Lower leg skin (tissue), 3 donors: ENCODE measurements around the gene ARNT2.

ENCODE experiments used
- CTCF ChIP-seq, 3 donors: fragments of 450-650 bp; IDR thresholded peaks; one replicate each; pipeline ENCODE4 v1.5.1; 2016; ENCODE audit warnings: antibody characterized with exemption in 3 of 3, mild to moderate bottlenecking in 3 of 3, moderate library complexity in 2 of 3
- POLR2A ChIP-seq, 2 donors: fragments of 450-650 bp; IDR thresholded peaks; one replicate each; pipeline ENCODE4 v1.6.1; 2016 to 2017; ENCODE audit warnings: antibody characterized with exemption in 2 of 2, mild to moderate bottlenecking in 1 of 2, moderate library complexity in 1 of 2

GRCh38 chr15:80399508-80399907 lies 4.7 kb upstream of the ARNT2 start:
- no peak for TF ChIP-seq CTCF (IDR thresholded peaks at IDR 0.05)
- no peak for TF ChIP-seq POLR2A (IDR thresholded peaks at IDR 0.05)
